ENCODE data around the gene PRAC2. TPM values are rescaled to one million over a fixed set of nuclear protein-coding genes. Genes with fewer than 3 reads are reported as not detected.

The PRAC2 gene
- total RNA-seq, 1 experiment from 2014 or later: 44.1 TPM

GRCh38 chr17:48720266-48721008, 2.5 kb upstream of the PRAC2 start:
- Histone ChIP-seq H3K9ac (ENCODE audit: low read length) (peak overlapping the region; percentile 90), H4K20me1 (ENCODE audit: low read length) (no peaks in the 10 kb centered on the region), H3K27ac (ENCODE audit: low read length) (peak overlapping the region; percentile 87), H3K9me3 (ENCODE audit: low read length) (no peaks in the 10 kb centered on the region), H3K4me1 (ENCODE audit: insufficient read depth, low read length) (peaks cover 39% of the 10 kb centered on the region), H3F3A (ENCODE audit: low read length, unreplicated experiment) (peaks cover 5% of the 10 kb centered on the region), H3K27me3 (ENCODE audit: low read length) (no peaks in the 10 kb centered on the region), H3K4me2 (ENCODE audit: low read length) (peak overlapping the region; percentile 85), H3K36me3 (ENCODE audit: low read depth, low read length) (no peaks in the 10 kb centered on the region), H3K4me3 (ENCODE audit: low read length) (peak overlapping the region; percentile 90), H2AFZ (ENCODE audit: low read length) (peak overlapping the region; percentile 74; the same call in 1 of the 2 replicates), H3K79me2 (ENCODE audit: low read length) (peaks cover 97% of the 10 kb centered on the region), H3K9me2 (replicated peaks; ENCODE audit: low read length) (no peaks in the 10 kb centered on the region)
- TF ChIP-seq EZH2 (IDR thresholded peaks at IDR 0.05; ENCODE audit: low read length, unreplicated experiment): no peak
- TF ChIP-seq, protein P1, sequence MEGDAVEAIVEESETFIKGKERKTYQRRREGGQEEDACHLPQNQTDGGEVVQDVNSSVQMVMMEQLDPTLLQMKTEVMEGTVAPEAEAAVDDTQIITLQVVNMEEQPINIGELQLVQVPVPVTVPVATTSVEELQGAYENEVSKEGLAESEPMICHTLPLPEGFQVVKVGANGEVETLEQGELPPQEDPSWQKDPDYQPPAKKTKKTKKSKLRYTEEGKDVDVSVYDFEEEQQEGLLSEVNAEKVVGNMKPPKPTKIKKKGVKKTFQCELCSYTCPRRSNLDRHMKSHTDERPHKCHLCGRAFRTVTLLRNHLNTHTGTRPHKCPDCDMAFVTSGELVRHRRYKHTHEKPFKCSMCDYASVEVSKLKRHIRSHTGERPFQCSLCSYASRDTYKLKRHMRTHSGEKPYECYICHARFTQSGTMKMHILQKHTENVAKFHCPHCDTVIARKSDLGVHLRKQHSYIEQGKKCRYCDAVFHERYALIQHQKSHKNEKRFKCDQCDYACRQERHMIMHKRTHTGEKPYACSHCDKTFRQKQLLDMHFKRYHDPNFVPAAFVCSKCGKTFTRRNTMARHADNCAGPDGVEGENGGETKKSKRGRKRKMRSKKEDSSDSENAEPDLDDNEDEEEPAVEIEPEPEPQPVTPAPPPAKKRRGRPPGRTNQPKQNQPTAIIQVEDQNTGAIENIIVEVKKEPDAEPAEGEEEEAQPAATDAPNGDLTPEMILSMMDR (conservative IDR thresholded peaks at IDR 0.05; ENCODE audit: low read depth, low read length): 0 out of 2 replicates have a peak, but pooled peaks have one; percentile 19
- DNase-seq (peak; percentile 55), ATAC-seq (no peak; the same call in 1 of the 2 replicates)
- POLR2A ChIA-PET (ENCODE audit: unreplicated experiment): interaction anchor here (0.6 to 1.5 kb wide), 7 partner anchors 8 to 49 kb away, joined by 3 to 18 read pairs (median 4); partner anchors contain the start of gene HOXB13
- TSS peak; percentile 10 for BruUV-seq (replicated peaks)
- intact Hi-C loops (cut with micrococcal nuclease): no loop called here
- CTCF ChIA-PET: interaction anchor here (0.6 to 1.5 kb wide), 4 partner anchors 8 to 153 kb away, joined by 3 to 15 read pairs (median 4); partner anchors contain the start of gene HOXB13

GRCh38 chr17:48721009-48721402, 2.0 kb upstream of the PRAC2 start:
- Histone ChIP-seq H3K27ac (ENCODE audit: low read length) (peak overlapping the region; percentile 87), H2AFZ (ENCODE audit: low read length) (no peak overlapping the region), H3K4me2 (ENCODE audit: low read length) (peak overlapping the region; percentile 85), H4K20me1 (ENCODE audit: low read length) (no peaks in the 10 kb centered on the region), H3K4me1 (ENCODE audit: insufficient read depth, low read length) (peaks cover 42% of the 10 kb centered on the region), H3K36me3 (ENCODE audit: low read depth, low read length) (no peaks in the 10 kb centered on the region), H3K79me2 (ENCODE audit: low read length) (peaks cover 100% of the 10 kb centered on the region), H3K4me3 (ENCODE audit: low read length) (peak overlapping the region; percentile 90), H3K9me3 (ENCODE audit: low read length) (no peaks in the 10 kb centered on the region), H3K9ac (ENCODE audit: low read length) (peak overlapping the region; percentile 90), H3K27me3 (ENCODE audit: low read length) (no peaks in the 10 kb centered on the region), H3K9me2 (replicated peaks; ENCODE audit: low read length) (no peaks in the 10 kb centered on the region), H3F3A (ENCODE audit: low read length, unreplicated experiment) (peaks cover 5% of the 10 kb centered on the region)
- BruUV-seq (replicated peaks): no TSS peak
- ATAC-seq (no peak), DNase-seq (peak; percentile 42)
- CTCF ChIA-PET: interaction anchor here (0.6 to 3.6 kb wide), 3 partner anchors 42 to 153 kb away, joined by 3 to 27 read pairs (median 4); no protein-coding TSS in a partner anchor
- intact Hi-C loops (cut with micrococcal nuclease): no loop called here
- TF ChIP-seq EZH2 (IDR thresholded peaks at IDR 0.05; ENCODE audit: low read length, unreplicated experiment): no peak
- TF ChIP-seq, protein P1 (conservative IDR thresholded peaks at IDR 0.05; ENCODE audit: low read depth, low read length): no peak
- no peak for TF ChIP-seq EZH2phosphoT487 (IDR thresholded peaks at IDR 0.05; ENCODE audit: borderline replicate concordance, low read length)
- POLR2A ChIA-PET (ENCODE audit: unreplicated experiment): interaction anchor here (0.6 kb wide), 2 partner anchors 8 to 29 kb away, joined by 4 to 15 read pairs; partner anchors contain the start of gene HOXB13
